Sigmoid colon (tissue), 7 donors: Measurements from ENCODE around the gene SPAG16. TPM values are rescaled to one million over a fixed set of nuclear protein-coding genes. Genes with fewer than 3 reads are reported as not detected.

Experiments
- DNase-seq: peaks from one replicate; pipeline ENCODE4 v3.0.0-alpha.2; 2019
- H3K27ac ChIP-seq, 4 donors: fragments of 200-600 bp; sonication (generic); one replicate each; pipeline ENCODE4 v1.5.1; 2016 to 2019; ENCODE audit warnings: mild to moderate bottlenecking in 1 of 4
- H3K27me3 ChIP-seq, 3 donors: fragments of 200-600 bp; sonication (generic); one replicate each; pipeline ENCODE4 v1.5.1; 2019; ENCODE audit warnings: mild to moderate bottlenecking in 1 of 3
- H3K36me3 ChIP-seq, 4 donors: fragments of 200-600 bp; sonication (generic); one replicate each; pipeline ENCODE4 v1.5.1; 2016 to 2019
- H3K4me1 ChIP-seq, 4 donors: fragments of 200-600 bp; sonication (generic); one replicate each; pipeline ENCODE4 v1.5.1; 2017 to 2019
- H3K4me3 ChIP-seq, 4 donors: fragments of 200-600 bp; sonication (generic); one replicate each; pipeline ENCODE4 v1.5.1; 2017 to 2019; ENCODE audit warnings: mild to moderate bottlenecking in 2 of 4, moderate library complexity in 1 of 4
- H3K9me3 ChIP-seq, 4 donors: fragments of 200-600 bp in 3 of 4; sonication (generic) in 3 of 4; one replicate each; pipeline versions ENCODE4 v1.5.1 to v1.6.1; 2013 to 2019
- CTCF ChIP-seq, 4 experiments: fragments of 450-650 bp in 3 of 4; fragments of 200-600 bp in 1 of 4; IDR thresholded peaks; one replicate each; pipeline ENCODE4 v1.5.1; 2016 to 2019; ENCODE audit warnings: antibody characterized with exemption in 4 of 4, mild to moderate bottlenecking in 3 of 4, moderate library complexity in 2 of 4
- EP300 ChIP-seq, 4 donors: sonication (generic); formaldehyde crosslinking; IDR thresholded peaks; one replicate each; pipeline ENCODE4 v1.6.1; 2017; ENCODE audit warnings: antibody characterized with exemption in 4 of 4
- POLR2A ChIP-seq, 2 donors: fragments of 450-650 bp; IDR thresholded peaks; one replicate each; pipeline ENCODE4 v1.6.1; 2016; ENCODE audit warnings: antibody characterized with exemption in 2 of 2, mild to moderate bottlenecking in 2 of 2, moderate library complexity in 2 of 2
- POLR2AphosphoS5 ChIP-seq, 4 donors: sonication (generic); formaldehyde crosslinking; IDR thresholded peaks; one replicate each; pipeline ENCODE4 v1.6.1; 2017; ENCODE audit warnings: antibody characterized with exemption in 4 of 4
- WGBS, 2 donors: extraction: QIAGEN DNeasy Blood & Tissue Kit; methylation state at CpG; one replicate each; pipeline ENCODE4 v1.1.7; 2013; 5-methylcytosine and 5-hydroxymethylcytosine counted together
- intact Hi-C: fragments of 100-400 bp; cut with DNase I; formaldehyde crosslinking; loops from one replicate; pipeline ENCODE4 v1.15.1; 2023
- polyA plus RNA-seq, 3 donors: library from polyadenylated mRNA; stranded (reverse); fragments of 200-250 nt; gene quantifications; one replicate each; pipeline ENCODE4 v1.2.3, GENCODE V29; 2013
- small RNA-seq, 3 donors: library from RNA; depleted of rRNA; stranded (forward); fragments of <200 nt; gene quantifications; one replicate each; pipeline ENCODE3, GENCODE V24; 2016
- total RNA-seq, 4 donors: library from RNA; depleted of rRNA; stranded (reverse); fragments of >200 nt; gene quantifications; one replicate each; pipeline ENCODE4 v1.1.0, GENCODE V29; 2016
- donor health status: healthy with polysubstance abuse.
- donor health status: Bipolar disorder and iron deficiency.
- donor health status: healthy.

The SPAG16 gene
- total and polyA plus RNA-seq, 7 donors, result 13.1 to 70.3 (median 36.0) TPM

- Histone ChIP-seq H3K4me1 (no peaks in the 10 kb centered on the region), H3K9me3 (peaks cover 0 to 4% (median 0%) of the 10 kb centered on the region in 4 donors), H3K36me3 (no peaks in the 10 kb centered on the region), H3K4me3 (no peak overlapping the region), H3K27ac (no peak overlapping the region), H3K27me3 (no peaks in the 10 kb centered on the region)
- DNase-seq, result no peak
- TF ChIP-seq POLR2A (IDR thresholded peaks at IDR 0.05) (no peak), CTCF (IDR thresholded peaks at IDR 0.05) (no peak), POLR2AphosphoS5 (IDR thresholded peaks at IDR 0.05) (no peak), EP300 (IDR thresholded peaks at IDR 0.05) (no peak)
- WGBS, 2 donors, result 56 to 63% methylated on average over 2 of the region's 2 CpGs
- intact Hi-C loops, result no loop called here
Measured at GRCh38 chr2:214451516-214452275, 1167.4 kb downstream of the SPAG16 start.

Small RNA genes lying within 50 kb of the gene (small RNA-seq; reads per million reads assigned to genes)
- gene MIR4438, result 0 reads per million in 3 donors

Other genes starting within 250 kb of the SPAG16 start
- gene IKZF2, start 132.9 kb upstream of the SPAG16 start, total RNA-seq, result 10 to 100 TPM in 2 of 4 donors, 1 to 10 TPM in 2; 5.5 to 14.9 (median 10.5) TPM
- gene IKZF2, start 132.9 kb upstream of the SPAG16 start, polyA plus RNA-seq, result 1 to 10 TPM in 1 of 3 donors, under 1 TPM in 2; under 0.01 to 2.7 (median 0.46) TPM